Progenitor cell of endocrine pancreas (in vitro differentiated cells): ENCODE measurements around the gene KCNQ1. TPM values are rescaled to one million over a fixed set of nuclear protein-coding genes. Genes with fewer than 3 reads are reported as not detected.

Experiments
- DNase-seq: peaks from one replicate; pipeline ENCODE4 v3.0.0; 2021; ENCODE audit warnings: low spot score; ENCODE audit not compliant: unreplicated experiment
- H3K27ac Mint-ChIP-seq: 2 replicates; pipeline ENCODE4 v1.8.0; 2021; ENCODE audit warnings: mild to moderate bottlenecking, moderate library complexity, mixed read lengths
- H3K27me3 Mint-ChIP-seq: 2 replicates; pipeline ENCODE4 v1.8.0; 2021; ENCODE audit warnings: mixed read lengths
- H3K36me3 Mint-ChIP-seq: 2 replicates; pipeline ENCODE4 v1.8.0; 2022; ENCODE audit warnings: mixed read lengths; ENCODE audit not compliant: insufficient read depth
- H3K4me1 Mint-ChIP-seq: 2 replicates; pipeline ENCODE4 v1.8.0; 2021; ENCODE audit warnings: low read depth, mixed read lengths
- H3K4me3 Mint-ChIP-seq: 2 replicates; pipeline ENCODE4 v1.8.0; 2021; ENCODE audit warnings: low read depth, mild to moderate bottlenecking, moderate library complexity, mixed read lengths
- H3K9me3 Mint-ChIP-seq: 2 replicates; pipeline ENCODE4 v1.8.0; 2021; ENCODE audit warnings: low read depth, mixed read lengths
- CTCF ChIP-seq: fragments of 200-600 bp; sonication (generic); IDR thresholded peaks from one replicate; pipeline ENCODE4 v1.5.0; 2021; ENCODE audit warnings: antibody characterized with exemption, mild to moderate bottlenecking; ENCODE audit not compliant: unreplicated experiment
- total RNA-seq: library from RNA; stranded (reverse); gene quantifications from 2 replicates; pipeline ENCODE4 v1.2.1, GENCODE V29; 2021

KCNQ1 gene
- total RNA-seq, 1 donor from 2014 or later = 3.3 TPM

- Mint-ChIP-seq H3K4me1 (no peaks in the 10 kb centered on the region), H3K27ac (no peak overlapping the region), H3K9me3 (peaks cover 7% of the 10 kb centered on the region), H3K4me3 (no peak overlapping the region), H3K36me3 (no peaks in the 10 kb centered on the region), H3K27me3 (peaks cover 62% of the 10 kb centered on the region)
- DNase-seq = no peak
- no peak for TF ChIP-seq CTCF
These were observed 62.5 kb downstream of the KCNQ1 start for GRCh38 chr11:2507212-2507901.

GRCh38 chr11:2507945-2508749 is 63.3 kb downstream of the KCNQ1 start:
- H3K4me3 Mint-ChIP-seq = no peak overlapping the region
- no peaks in the 10 kb centered on the region for H3K36me3 Mint-ChIP-seq
- no peak for TF ChIP-seq CTCF
- no peak for DNase-seq
- no peak overlapping the region for H3K27ac Mint-ChIP-seq
- H3K9me3 Mint-ChIP-seq = no peaks in the 10 kb centered on the region
- peaks cover 54% of the 10 kb centered on the region for H3K27me3 Mint-ChIP-seq
- no peaks in the 10 kb centered on the region for H3K4me1 Mint-ChIP-seq

- H3K27ac Mint-ChIP-seq = no peak overlapping the region
- DNase-seq = no peak
- H3K27me3 Mint-ChIP-seq = peaks cover 50% of the 10 kb centered on the region
- H3K36me3 Mint-ChIP-seq = no peaks in the 10 kb centered on the region
- no peak for TF ChIP-seq CTCF
- no peaks in the 10 kb centered on the region for H3K9me3 Mint-ChIP-seq
- H3K4me3 Mint-ChIP-seq = no peak overlapping the region
- no peaks in the 10 kb centered on the region for H3K4me1 Mint-ChIP-seq
These were observed 64.0 kb downstream of the KCNQ1 start for GRCh38 chr11:2508793-2509192.

- peaks cover 44% of the 10 kb centered on the region for H3K27me3 Mint-ChIP-seq
- no peaks in the 10 kb centered on the region for H3K36me3 Mint-ChIP-seq
- no peak overlapping the region for H3K27ac Mint-ChIP-seq
- no peaks in the 10 kb centered on the region for H3K9me3 Mint-ChIP-seq
- no peaks in the 10 kb centered on the region for H3K4me1 Mint-ChIP-seq
- no peak overlapping the region for H3K4me3 Mint-ChIP-seq
- no peak for DNase-seq
- TF ChIP-seq CTCF = no peak
These were observed 64.7 kb downstream of the KCNQ1 start for GRCh38 chr11:2509481-2510001.

- Mint-ChIP-seq H3K9me3 (no peaks in the 10 kb centered on the region), H3K4me3 (no peak overlapping the region), H3K36me3 (no peaks in the 10 kb centered on the region), H3K4me1 (no peaks in the 10 kb centered on the region), H3K27me3 (peaks cover 37% of the 10 kb centered on the region), H3K27ac (no peak overlapping the region)
- no peak for DNase-seq
- no peak for TF ChIP-seq CTCF
These were observed 66.0 kb downstream of the KCNQ1 start for GRCh38 chr11:2510626-2511402.
